CD4-positive, alpha-beta memory T cell (primary cell): Measurements from ENCODE around the gene KCNAB3. TPM values are rescaled to one million over a fixed set of nuclear protein-coding genes. Genes with fewer than 3 reads are reported as not detected.
"Not testable (repeated sequence)": the region's sequence is repeated elsewhere in the genome, so short reads cannot be mapped to it uniquely, and the experiment has no call there.

Experiments
- CTCF ChIA-PET: fragments of 350-600 bp; sonication (Branson Sonifier 250); formaldehyde crosslinking; loops from one replicate; lab custom pipeline; 2021; ENCODE audit warnings: inconsistent platforms; ENCODE audit not compliant: partially characterized antibody; lab: Charles Lee
- POLR2A ChIA-PET: fragments of 350-600 bp; sonication (Branson Sonifier 250); formaldehyde crosslinking; loops from one replicate; lab custom pipeline; 2021; ENCODE audit not compliant: partially characterized antibody; lab: Charles Lee
- DNase-seq, 5 donors: peaks; one replicate each; pipeline versions ENCODE4 v3.0.0 to v3.0.0-alpha.2; 2020 to 2022; ENCODE audit warnings: mixed read lengths in 1 of 5
- H3K27ac ChIP-seq: one replicate; pipeline ENCODE4 v1.7.0; 2013; ENCODE audit warnings: low read depth, low read length
- H3K27me3 ChIP-seq: 2 replicates; pipeline ENCODE4 v1.7.0; 2013; ENCODE audit warnings: mild to moderate bottlenecking, low read length, moderate library complexity; ENCODE audit not compliant: insufficient read depth
- H3K36me3 ChIP-seq: 2 replicates; pipeline ENCODE4 v1.7.0; 2013; ENCODE audit warnings: mild to moderate bottlenecking, low read length, moderate library complexity; ENCODE audit not compliant: insufficient read depth
- H3K4me1 ChIP-seq: 2 replicates; pipeline ENCODE4 v1.7.0; 2013; ENCODE audit warnings: mild to moderate bottlenecking, low read length, moderate library complexity; ENCODE audit not compliant: insufficient read depth
- H3K4me3 ChIP-seq, 2 donors: one replicate each; pipeline ENCODE4 v1.7.0; 2013; ENCODE audit warnings: low read length in 2 of 2, mild to moderate bottlenecking in 1 of 2
- H3K9me3 ChIP-seq, 2 donors: one replicate each; pipeline ENCODE4 v1.7.0; 2013; ENCODE audit warnings: low read length in 2 of 2, control low read depth in 1 of 2; ENCODE audit not compliant: control insufficient read depth in 1 of 2
- H3K27ac Mint-ChIP-seq, 7 donors: one replicate each; pipeline ENCODE4 v1.8.0; 2020 to 2021; ENCODE audit warnings: mixed read lengths in 7 of 7, mild to moderate bottlenecking in 6 of 7, inconsistent platforms in 3 of 7, moderate library complexity in 3 of 7
- H3K27me3 Mint-ChIP-seq, 2 donors: one replicate each; pipeline ENCODE4 v1.8.0; 2020 to 2021; ENCODE audit warnings: mixed read lengths in 2 of 2
- H3K36me3 Mint-ChIP-seq, 2 donors: one replicate each; pipeline ENCODE4 v1.8.0; 2020 to 2021; ENCODE audit warnings: mixed read lengths in 2 of 2, inconsistent platforms in 1 of 2, mild to moderate bottlenecking in 1 of 2
- H3K4me1 Mint-ChIP-seq, 4 donors: one replicate each; pipeline ENCODE4 v1.8.0; 2020 to 2021; ENCODE audit warnings: mixed read lengths in 4 of 4, mild to moderate bottlenecking in 1 of 4
- H3K4me3 Mint-ChIP-seq, 8 donors: one replicate each; pipeline ENCODE4 v1.8.0; 2020 to 2021; ENCODE audit warnings: mixed read lengths in 8 of 8, mild to moderate bottlenecking in 7 of 8, moderate library complexity in 6 of 8, inconsistent platforms in 3 of 8
- H3K9me3 Mint-ChIP-seq, 8 donors: one replicate each; pipeline ENCODE4 v1.8.0; 2020 to 2021; ENCODE audit warnings: mixed read lengths in 8 of 8, mild to moderate bottlenecking in 5 of 8, inconsistent platforms in 3 of 8, moderate library complexity in 1 of 8
- intact Hi-C: fragments of 100-400 bp; cut with micrococcal nuclease; formaldehyde crosslinking; loops from one replicate; pipeline ENCODE4 v1.15.1; 2023
- polyA plus RNA-seq, 2 donors: library from polyadenylated mRNA; unstranded; fragments of 300-500 nt; fragmentation: Illumina TruSeq; gene quantifications; one replicate each; pipeline ENCODE4 v1.2.3, GENCODE V29; 2021
- total RNA-seq, 2 experiments: library from RNA; stranded (reverse); gene quantifications; one replicate each; pipeline ENCODE4 v1.2.3, GENCODE V29; 2021

The KCNAB3 gene
- total and polyA plus RNA-seq, 4 experiments from 2014 or later: 0.53 to 14.4 (median 13.4) TPM; not detected in 1

GRCh38 chr17:7969433-7969832 is 39.8 kb upstream of the KCNAB3 start:
- intact Hi-C loops: loop anchor here (5.0 kb wide), 1 partner anchor 37 kb away; the partner anchor contains the start of genes CNTROB and TRAPPC1
- H3K27me3 Mint-ChIP-seq: peaks cover 0 to 9% of the 10 kb centered on the region in 2 donors
- Histone ChIP-seq H3K9me3 (peaks cover 0 to 5% of the 10 kb centered on the region in 2 donors), H3K27me3 (no peaks in the 10 kb centered on the region), H3K27ac (no peak overlapping the region), H3K4me3 (no peak overlapping the region), H3K36me3 (no peaks in the 10 kb centered on the region), H3K4me1 (no peaks in the 10 kb centered on the region)
- no peak for DNase-seq
- CTCF ChIA-PET: no interaction called here
- POLR2A ChIA-PET: no interaction called here
- H3K4me1 Mint-ChIP-seq: no peaks in the 10 kb centered on the region
- no peak overlapping the region for H3K27ac Mint-ChIP-seq
- H3K9me3 Mint-ChIP-seq: peaks cover 0 to 15% (median 8%) of the 10 kb centered on the region in 8 donors
- H3K36me3 Mint-ChIP-seq: peaks cover 1 to 2% of the 10 kb centered on the region in 2 donors
- no peak overlapping the region for H3K4me3 Mint-ChIP-seq

DNA sequence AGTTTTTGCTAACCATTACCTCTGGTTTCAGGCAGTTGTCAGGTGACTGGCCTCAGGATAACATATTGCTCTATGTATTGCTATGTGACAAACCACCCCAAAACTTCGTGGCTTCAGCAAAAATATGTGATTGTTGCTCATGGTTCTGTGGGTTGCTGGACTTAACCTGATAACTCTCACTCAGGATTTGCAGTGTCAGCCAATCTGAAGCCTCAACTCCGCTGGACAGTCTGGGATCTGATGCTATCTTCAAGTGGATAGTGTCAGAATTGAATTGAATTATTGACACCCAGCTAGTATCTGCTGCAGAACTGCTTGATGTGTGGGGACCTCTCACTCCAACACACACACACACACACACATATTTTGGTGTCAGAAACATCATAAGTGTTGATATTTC is 38.1 kb upstream of the KCNAB3 start:
- Histone ChIP-seq H3K4me1 (no peaks in the 10 kb centered on the region), H3K9me3 (no peaks in the 10 kb centered on the region), H3K27ac (no peak overlapping the region), H3K4me3 (no peak overlapping the region), H3K36me3 (no peaks in the 10 kb centered on the region), H3K27me3 (no peaks in the 10 kb centered on the region)
- CTCF ChIA-PET: no interaction called here
- POLR2A ChIA-PET: no interaction called here
- Mint-ChIP-seq H3K36me3 (peaks cover 0 to 1% of the 10 kb centered on the region in 2 donors), H3K27me3 (peaks cover 0 to 11% of the 10 kb centered on the region in 2 donors), H3K27ac (no peak overlapping the region), H3K4me1 (no peaks in the 10 kb centered on the region), H3K4me3 (no peak overlapping the region), H3K9me3 (peaks cover 0 to 2% (median 0%) of the 10 kb centered on the region in 8 donors)
- intact Hi-C loops: loop anchor here (5.0 kb wide), 1 partner anchor 35 kb away; the partner anchor contains the start of genes CNTROB and TRAPPC1
- DNase-seq: no peak

DNA sequence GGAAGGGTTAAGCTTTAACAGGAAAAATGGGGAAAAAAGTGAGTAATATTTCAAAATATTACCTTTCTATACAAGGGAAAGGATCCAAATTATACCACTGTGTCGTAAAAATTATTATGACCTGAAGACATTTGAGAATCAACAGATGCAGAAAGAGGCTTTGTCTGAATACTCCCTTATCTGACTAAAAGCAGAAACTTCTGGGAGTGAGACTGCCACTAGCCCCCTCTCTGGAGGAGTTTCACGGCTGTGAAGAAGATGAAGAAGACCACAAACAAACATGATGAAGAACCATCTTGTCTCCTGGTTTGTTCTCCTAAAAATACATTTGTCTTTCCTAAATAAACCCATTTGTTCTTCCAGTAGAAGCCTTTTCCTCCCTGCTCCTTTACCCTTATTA is 31.8 kb upstream of the KCNAB3 start:
- Mint-ChIP-seq H3K4me1 (no peaks in the 10 kb centered on the region), H3K36me3 (no peaks in the 10 kb centered on the region), H3K4me3 (no peak overlapping the region), H3K27ac (no peak overlapping the region), H3K27me3 (peaks cover 0 to 6% of the 10 kb centered on the region in 2 donors), H3K9me3 (no peaks in the 10 kb centered on the region)
- no peaks in the 10 kb centered on the region for H3K4me1 ChIP-seq
- H3K4me3 ChIP-seq: no peak overlapping the region
- H3K27me3 ChIP-seq: no peaks in the 10 kb centered on the region
- no peaks in the 10 kb centered on the region for H3K9me3 ChIP-seq
- ChIA-PET POLR2A (no interaction called here), CTCF (no interaction called here)
- DNase-seq: no peak
- H3K27ac ChIP-seq: no peak overlapping the region
- no peaks in the 10 kb centered on the region for H3K36me3 ChIP-seq
- intact Hi-C loops: no loop called here

- Mint-ChIP-seq H3K36me3 (no peaks in the 10 kb centered on the region), H3K27me3 (peaks cover 0 to 6% of the 10 kb centered on the region in 2 donors), H3K4me3 (no peak overlapping the region), H3K4me1 (no peaks in the 10 kb centered on the region), H3K9me3 (no peaks in the 10 kb centered on the region), H3K27ac (no peak overlapping the region)
- ChIA-PET CTCF (no interaction called here), POLR2A (no interaction called here)
- Histone ChIP-seq H3K4me1 (no peaks in the 10 kb centered on the region), H3K27me3 (no peaks in the 10 kb centered on the region), H3K27ac (no peak overlapping the region), H3K4me3 (no peak overlapping the region), H3K36me3 (no peaks in the 10 kb centered on the region), H3K9me3 (no peaks in the 10 kb centered on the region)
- intact Hi-C loops: no loop called here
- no peak for DNase-seq
These were observed 30.0 kb upstream of the KCNAB3 start for GRCh38 chr17:7959503-7960253.

DNA sequence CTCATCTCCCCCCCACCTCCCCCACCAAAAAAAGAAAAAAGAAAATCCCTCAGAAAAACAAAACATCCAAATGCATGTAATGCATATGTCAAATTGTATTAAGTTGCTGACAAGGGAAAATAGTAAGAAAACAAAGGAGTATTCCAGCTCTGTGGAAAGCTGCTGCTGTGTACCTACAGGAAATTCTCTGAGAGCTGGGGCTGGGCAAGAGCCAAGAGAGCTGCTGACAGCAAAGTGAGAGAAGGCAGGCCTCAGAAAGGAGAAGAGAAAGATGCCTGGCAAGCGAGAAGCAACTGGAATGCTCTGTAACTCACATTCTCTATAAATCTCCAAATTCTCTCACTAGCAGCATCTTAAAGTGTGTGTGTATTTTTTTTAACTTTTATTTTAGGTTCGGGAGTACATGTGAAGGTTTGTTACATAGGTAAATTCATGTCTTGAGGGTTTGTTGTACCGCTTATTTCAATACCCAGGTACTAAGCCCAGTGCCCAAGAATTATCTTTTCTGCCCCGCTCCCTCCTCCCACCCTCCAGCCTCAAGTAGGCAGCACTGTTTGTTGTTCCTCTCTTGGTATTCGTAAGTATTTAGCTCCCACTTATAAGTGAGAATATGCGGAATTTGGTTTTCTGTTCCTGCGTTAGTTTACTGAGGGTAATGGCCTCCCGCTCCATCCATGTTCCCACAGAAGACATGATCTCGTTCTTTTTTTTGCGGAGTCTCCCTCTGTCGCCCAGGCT is 26.7 kb upstream of the KCNAB3 start:
- Histone ChIP-seq H3K27me3 (no peaks in the 10 kb centered on the region), H3K4me3 (no peak overlapping the region), H3K36me3 (no peaks in the 10 kb centered on the region), H3K4me1 (peaks cover 6% of the 10 kb centered on the region), H3K9me3 (no peaks in the 10 kb centered on the region), H3K27ac (no peak overlapping the region)
- Mint-ChIP-seq H3K9me3 (no peaks in the 10 kb centered on the region), H3K27me3 (no peaks in the 10 kb centered on the region), H3K4me3 (no peak overlapping the region), H3K4me1 (peaks cover 1 to 4% (median 2%) of the 10 kb centered on the region in 4 donors), H3K27ac (peak overlapping the region in 1 of 7 donors; percentile 83), H3K36me3 (no peaks in the 10 kb centered on the region)
- no peak for DNase-seq
- intact Hi-C loops: no loop called here
- ChIA-PET POLR2A (no interaction called here), CTCF (no interaction called here)

GRCh38 chr17:7955414-7956227 is 26.0 kb upstream of the KCNAB3 start:
- Mint-ChIP-seq H3K27ac (no peak overlapping the region), H3K4me3 (no peak overlapping the region), H3K9me3 (no peaks in the 10 kb centered on the region), H3K36me3 (peaks cover 0 to 1% of the 10 kb centered on the region in 2 donors), H3K4me1 (peaks cover 4 to 8% (median 6%) of the 10 kb centered on the region in 4 donors), H3K27me3 (no peaks in the 10 kb centered on the region)
- H3K27me3 ChIP-seq: no peaks in the 10 kb centered on the region
- intact Hi-C loops: no loop called here
- CTCF ChIA-PET: no interaction called here
- H3K4me3 ChIP-seq: no peak overlapping the region
- H3K9me3 ChIP-seq: no peaks in the 10 kb centered on the region
- no peak for DNase-seq
- peaks cover 8% of the 10 kb centered on the region for H3K4me1 ChIP-seq
- no peak overlapping the region for H3K27ac ChIP-seq
- no peaks in the 10 kb centered on the region for H3K36me3 ChIP-seq
- POLR2A ChIA-PET: no interaction called here

- H3K27me3 Mint-ChIP-seq, CTCF ChIA-PET, H3K4me1 ChIP-seq, intact Hi-C loops, DNase-seq, H3K36me3 ChIP-seq, H3K27ac ChIP-seq, H3K9me3 Mint-ChIP-seq, H3K27me3 ChIP-seq, H3K9me3 ChIP-seq, H3K4me3 Mint-ChIP-seq, H3K4me3 ChIP-seq, POLR2A ChIA-PET, H3K4me1 Mint-ChIP-seq, H3K27ac Mint-ChIP-seq: not testable (repeated sequence)
- H3K36me3 Mint-ChIP-seq: peaks cover 14% of the 10 kb centered on the region in 2 donors
These were observed 23.6 kb upstream of the KCNAB3 start for GRCh38 chr17:7953266-7953665.
